CD4-positive, alpha-beta T cell treated with Interleukin-1 beta for 1 hour (primary cell): Measurements from ENCODE around the gene NME3.

Experiments used
- DNase-seq, 2 donors: peaks; one replicate each; pipeline ENCODE4 v3.0.0-alpha.2; 2020 to 2022

NME3 gene

DNA sequence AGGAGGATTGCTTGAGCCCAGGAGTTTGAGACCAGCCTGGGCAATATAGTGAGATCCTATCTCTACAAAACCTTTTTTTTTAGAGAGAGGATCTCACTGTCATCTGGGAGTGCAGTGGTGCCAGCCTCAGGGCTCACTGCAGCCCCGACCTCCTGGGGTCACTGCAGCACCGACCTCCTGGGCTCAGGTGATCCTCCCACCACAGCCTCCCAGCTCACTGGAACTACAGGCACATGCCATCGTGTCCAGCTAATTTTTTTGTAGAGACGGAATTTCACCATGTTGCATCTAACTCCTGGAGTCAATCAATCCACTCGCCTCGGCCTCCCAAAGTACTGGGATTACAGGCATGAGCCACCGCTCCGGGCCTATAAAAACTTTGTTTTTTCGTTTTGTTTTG lies 50.0 kb downstream of the NME3 start:
- DNase-seq = no peak
